HepG2 (cell line): Measurements from ENCODE around the gene PREX1.

ENCODE experiments used
- EP300 ChIP-seq, 3 experiments: sonication (generic) in 1 of 3; formaldehyde crosslinking in 1 of 3; IDR thresholded peaks; 2 replicates each; pipeline versions ENCODE4 v1.5.1 to v1.6.1; 2011 to 2020; ENCODE audit warnings: low read depth in 2 of 3, low read length in 2 of 3, borderline replicate concordance in 1 of 3, improper control_type of control experiment in 1 of 3, mild to moderate bottlenecking in 1 of 3, missing genetic modification reagents in 1 of 3, moderate library complexity in 1 of 3
- POLR2A ChIP-seq, 2 experiments: IDR thresholded peaks; 2 replicates each; pipeline ENCODE4 v1.6.1; 2011; ENCODE audit warnings: low read depth in 2 of 2, low read length in 2 of 2, mild to moderate bottlenecking in 1 of 2, moderate library complexity in 1 of 2; ENCODE audit not compliant: insufficient read depth in 1 of 2
- TCF12 ChIP-seq, 2 experiments: fragments of 450-650 bp in 1 of 2; sonication (generic) in 1 of 2; formaldehyde crosslinking in 1 of 2; IDR thresholded peaks; 2 replicates each; pipeline versions ENCODE4 v1.6.1 to v1.8.0; 2017 to 2022; ENCODE audit warnings: antibody characterized with exemption in 1 of 2, mild to moderate bottlenecking in 1 of 2, missing genetic modification reagents in 1 of 2, moderate library complexity in 1 of 2
- ZFX ChIP-seq: sonication (generic); formaldehyde crosslinking; IDR thresholded peaks from 2 replicates; pipeline ENCODE4 v1.4.0; 2020; ENCODE audit warnings: mild to moderate bottlenecking, low read depth, missing genetic modification reagents, moderate library complexity
- ZNF660 ChIP-seq: sonication (generic); formaldehyde crosslinking; IDR thresholded peaks from 2 replicates; pipeline ENCODE4 v1.5.1; 2020; ENCODE audit warnings: mild to moderate bottlenecking, low read depth, missing genetic modification reagents, borderline replicate concordance
- TF ChIP-seq, protein P1 (sequence below): sonication (generic); formaldehyde crosslinking; IDR thresholded peaks from 2 replicates; pipeline ENCODE4 v1.5.0; 2020; ENCODE audit warnings: mild to moderate bottlenecking, missing genetic modification reagents, moderate library complexity
- TF ChIP-seq, protein P2 (sequence below): sonication (generic); formaldehyde crosslinking; IDR thresholded peaks from 2 replicates; pipeline ENCODE4 v1.4.0; 2020; ENCODE audit warnings: mild to moderate bottlenecking, missing genetic modification reagents

DNA sequence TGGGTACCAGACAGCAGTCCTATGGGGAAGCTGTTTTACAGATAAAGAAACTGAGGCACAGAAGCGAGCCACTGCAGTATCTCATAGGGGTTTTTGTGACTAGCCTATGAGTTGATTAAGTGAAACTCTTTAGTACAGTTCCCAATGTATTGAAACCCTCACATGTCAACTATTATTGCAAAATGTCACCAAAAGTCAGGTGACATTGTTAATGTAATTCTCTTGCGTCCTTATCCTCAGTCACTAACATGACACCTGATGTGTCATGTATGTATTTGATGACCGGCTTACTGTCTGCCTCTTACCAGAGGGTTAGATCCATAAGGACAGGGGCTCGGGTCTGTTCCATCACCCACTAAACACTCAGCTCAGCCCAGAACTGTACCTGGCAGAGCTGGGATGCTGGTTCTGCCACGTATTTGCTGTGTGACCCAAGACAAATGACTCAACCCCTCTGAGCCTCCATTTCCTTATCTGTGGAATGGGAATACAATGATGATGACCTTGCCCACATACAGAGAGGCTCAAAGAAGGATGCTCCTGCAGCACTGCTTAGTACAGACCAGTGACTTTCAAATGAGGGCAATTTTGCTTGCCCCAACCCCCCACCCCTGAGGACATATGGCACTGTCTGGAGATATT, 32.9 kb downstream of the PREX1 start:
- TF ChIP-seq ZNF660 (no peak), TCF12 (IDR thresholded peaks at IDR 0.05) (no peak), TCF12 (CRISPR knock-in tag; IDR thresholded peaks at IDR 0.05) (no peak), EP300 (IDR thresholded peaks at IDR 0.05; ENCODE audit: low read depth in 2 of 2, low read length in 2 of 2) (no peak), EP300 (CRISPR knock-in tag; IDR thresholded peaks at IDR 0.05; ENCODE audit: borderline replicate concordance) (no peak), POLR2A (IDR thresholded peaks at IDR 0.05; ENCODE audit: insufficient read depth in 1 of 2, low read depth in 2 of 2, low read length in 2 of 2) (no peak), ZFX (CRISPR knock-in tag) (no peak)
- TF ChIP-seq, protein P1, sequence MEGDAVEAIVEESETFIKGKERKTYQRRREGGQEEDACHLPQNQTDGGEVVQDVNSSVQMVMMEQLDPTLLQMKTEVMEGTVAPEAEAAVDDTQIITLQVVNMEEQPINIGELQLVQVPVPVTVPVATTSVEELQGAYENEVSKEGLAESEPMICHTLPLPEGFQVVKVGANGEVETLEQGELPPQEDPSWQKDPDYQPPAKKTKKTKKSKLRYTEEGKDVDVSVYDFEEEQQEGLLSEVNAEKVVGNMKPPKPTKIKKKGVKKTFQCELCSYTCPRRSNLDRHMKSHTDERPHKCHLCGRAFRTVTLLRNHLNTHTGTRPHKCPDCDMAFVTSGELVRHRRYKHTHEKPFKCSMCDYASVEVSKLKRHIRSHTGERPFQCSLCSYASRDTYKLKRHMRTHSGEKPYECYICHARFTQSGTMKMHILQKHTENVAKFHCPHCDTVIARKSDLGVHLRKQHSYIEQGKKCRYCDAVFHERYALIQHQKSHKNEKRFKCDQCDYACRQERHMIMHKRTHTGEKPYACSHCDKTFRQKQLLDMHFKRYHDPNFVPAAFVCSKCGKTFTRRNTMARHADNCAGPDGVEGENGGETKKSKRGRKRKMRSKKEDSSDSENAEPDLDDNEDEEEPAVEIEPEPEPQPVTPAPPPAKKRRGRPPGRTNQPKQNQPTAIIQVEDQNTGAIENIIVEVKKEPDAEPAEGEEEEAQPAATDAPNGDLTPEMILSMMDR (CRISPR knock-in tag): no peak
- TF ChIP-seq, protein P2, sequence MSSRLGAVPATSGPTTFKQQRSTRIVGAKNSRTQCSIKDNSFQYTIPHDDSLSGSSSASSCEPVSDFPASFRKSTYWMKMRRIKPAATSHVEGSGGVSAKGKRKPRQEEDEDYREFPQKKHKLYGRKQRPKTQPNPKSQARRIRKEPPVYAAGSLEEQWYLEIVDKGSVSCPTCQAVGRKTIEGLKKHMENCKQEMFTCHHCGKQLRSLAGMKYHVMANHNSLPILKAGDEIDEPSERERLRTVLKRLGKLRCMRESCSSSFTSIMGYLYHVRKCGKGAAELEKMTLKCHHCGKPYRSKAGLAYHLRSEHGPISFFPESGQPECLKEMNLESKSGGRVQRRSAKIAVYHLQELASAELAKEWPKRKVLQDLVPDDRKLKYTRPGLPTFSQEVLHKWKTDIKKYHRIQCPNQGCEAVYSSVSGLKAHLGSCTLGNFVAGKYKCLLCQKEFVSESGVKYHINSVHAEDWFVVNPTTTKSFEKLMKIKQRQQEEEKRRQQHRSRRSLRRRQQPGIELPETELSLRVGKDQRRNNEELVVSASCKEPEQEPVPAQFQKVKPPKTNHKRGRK (CRISPR knock-in tag): no peak
